ENCODE results near the gene ANTXR2.

- TF ChIP-seq, protein P1, sequence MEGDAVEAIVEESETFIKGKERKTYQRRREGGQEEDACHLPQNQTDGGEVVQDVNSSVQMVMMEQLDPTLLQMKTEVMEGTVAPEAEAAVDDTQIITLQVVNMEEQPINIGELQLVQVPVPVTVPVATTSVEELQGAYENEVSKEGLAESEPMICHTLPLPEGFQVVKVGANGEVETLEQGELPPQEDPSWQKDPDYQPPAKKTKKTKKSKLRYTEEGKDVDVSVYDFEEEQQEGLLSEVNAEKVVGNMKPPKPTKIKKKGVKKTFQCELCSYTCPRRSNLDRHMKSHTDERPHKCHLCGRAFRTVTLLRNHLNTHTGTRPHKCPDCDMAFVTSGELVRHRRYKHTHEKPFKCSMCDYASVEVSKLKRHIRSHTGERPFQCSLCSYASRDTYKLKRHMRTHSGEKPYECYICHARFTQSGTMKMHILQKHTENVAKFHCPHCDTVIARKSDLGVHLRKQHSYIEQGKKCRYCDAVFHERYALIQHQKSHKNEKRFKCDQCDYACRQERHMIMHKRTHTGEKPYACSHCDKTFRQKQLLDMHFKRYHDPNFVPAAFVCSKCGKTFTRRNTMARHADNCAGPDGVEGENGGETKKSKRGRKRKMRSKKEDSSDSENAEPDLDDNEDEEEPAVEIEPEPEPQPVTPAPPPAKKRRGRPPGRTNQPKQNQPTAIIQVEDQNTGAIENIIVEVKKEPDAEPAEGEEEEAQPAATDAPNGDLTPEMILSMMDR (IDR thresholded peaks at IDR 0.05), result no peak
- TF ChIP-seq POLR2A (IDR thresholded peaks at IDR 0.05), result no peak
Observed at GRCh38 chr4:79923281-79923680, 149.7 kb downstream of the ANTXR2 start.

Measured in lower leg skin (tissue), 3 donors.